Left kidney (tissue), 8 donors: ENCODE data around the gene GPAT3. TPM values are rescaled to one million over a fixed set of nuclear protein-coding genes. Genes with fewer than 3 reads are reported as not detected.
A peak's percentile ranks its signal among the peaks of the same experiment; 100 is the strongest.
"Not testable (repeated sequence)": the region's sequence is repeated elsewhere in the genome, so short reads cannot be mapped to it uniquely, and the experiment has no call there.

Source experiments
- DNase-seq: peaks from one replicate; pipeline ENCODE4 v3.0.0-alpha.2; 2013
- long read RNA-seq, 8 donors: transcript quantifications; one replicate each; lab custom pipeline, GENCODE V29; 2026
- polyA plus RNA-seq: library from polyadenylated mRNA; unstranded; fragments of 120-200 nt; gene quantifications from one replicate; pipeline ENCODE4 v1.2.1, GENCODE V29; 2013; ENCODE audit not compliant: insufficient read length

GPAT3 gene
- 14.5 TPM for polyA plus RNA-seq
- long read RNA-seq, donor 1, partial matches to known transcripts, result 0 of 2 reads
- long read RNA-seq, donor 1, other reads (novel, unspliced or antisense), result 0 of 2 reads
- long read RNA-seq, donor 2, partial matches to known transcripts, result 0 of 4 reads
- long read RNA-seq, donor 2, other reads (novel, unspliced or antisense), result 0 of 4 reads
- long read RNA-seq, donor 3, result 0 reads
- long read RNA-seq, donor 4, partial matches to known transcripts, result 0 of 1 reads
- long read RNA-seq, donor 4, other reads (novel, unspliced or antisense), result 0 of 1 reads
- long read RNA-seq, donor 5, partial matches to known transcripts, result 0 of 3 reads
- long read RNA-seq, donor 5, other reads (novel, unspliced or antisense), result 0 of 3 reads
- long read RNA-seq, donor 6, partial matches to known transcripts, result 0 of 3 reads
- long read RNA-seq, donor 6, other reads (novel, unspliced or antisense), result 0 of 3 reads
- long read RNA-seq, donor 7, partial matches to known transcripts, result 0 of 4 reads
- long read RNA-seq, donor 7, other reads (novel, unspliced or antisense), result 0 of 4 reads
- long read RNA-seq, donor 8, result 0 reads

- DNase-seq, result peak; percentile 36
These were observed at the start of gene GPAT3 for GRCh38 chr4:83535520-83536361. GPAT3 (plus strand) TSS chr4:83536108; CDS start chr4:83536623, 515 bp downstream.

GRCh38 chr4:83486457-83487129 is 49.3 kb upstream of the GPAT3 start:
- no peak for DNase-seq

- DNase-seq, result no peak
These were observed 46.1 kb upstream of the GPAT3 start for GRCh38 chr4:83489711-83490326.

DNA sequence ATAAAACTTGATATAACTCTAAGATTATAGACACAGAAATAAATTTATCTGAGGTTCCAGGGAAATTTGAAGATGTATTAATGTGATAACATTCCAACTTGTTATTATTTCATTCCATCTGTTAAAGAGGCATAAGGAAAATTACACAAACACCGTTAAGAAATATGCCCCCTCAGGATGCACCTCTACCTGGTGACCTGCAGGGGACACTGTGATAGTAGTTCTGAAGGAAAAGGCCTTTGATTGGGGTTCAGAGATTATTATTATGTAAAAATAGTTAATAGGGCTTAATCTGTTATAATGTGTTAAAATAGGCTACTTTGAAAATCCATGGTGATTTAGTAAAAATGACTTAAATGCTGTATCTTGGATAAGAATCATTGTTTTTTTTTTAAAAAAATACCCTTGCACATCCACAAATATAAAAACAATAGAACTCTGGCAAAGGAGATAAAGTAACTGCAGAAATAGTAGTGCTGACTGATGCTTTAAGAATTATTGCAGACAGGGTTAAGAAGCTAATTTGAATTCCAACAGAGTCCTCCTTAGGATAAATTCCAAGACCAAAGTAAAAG is 44.9 kb upstream of the GPAT3 start:
- no peak for DNase-seq

DNA sequence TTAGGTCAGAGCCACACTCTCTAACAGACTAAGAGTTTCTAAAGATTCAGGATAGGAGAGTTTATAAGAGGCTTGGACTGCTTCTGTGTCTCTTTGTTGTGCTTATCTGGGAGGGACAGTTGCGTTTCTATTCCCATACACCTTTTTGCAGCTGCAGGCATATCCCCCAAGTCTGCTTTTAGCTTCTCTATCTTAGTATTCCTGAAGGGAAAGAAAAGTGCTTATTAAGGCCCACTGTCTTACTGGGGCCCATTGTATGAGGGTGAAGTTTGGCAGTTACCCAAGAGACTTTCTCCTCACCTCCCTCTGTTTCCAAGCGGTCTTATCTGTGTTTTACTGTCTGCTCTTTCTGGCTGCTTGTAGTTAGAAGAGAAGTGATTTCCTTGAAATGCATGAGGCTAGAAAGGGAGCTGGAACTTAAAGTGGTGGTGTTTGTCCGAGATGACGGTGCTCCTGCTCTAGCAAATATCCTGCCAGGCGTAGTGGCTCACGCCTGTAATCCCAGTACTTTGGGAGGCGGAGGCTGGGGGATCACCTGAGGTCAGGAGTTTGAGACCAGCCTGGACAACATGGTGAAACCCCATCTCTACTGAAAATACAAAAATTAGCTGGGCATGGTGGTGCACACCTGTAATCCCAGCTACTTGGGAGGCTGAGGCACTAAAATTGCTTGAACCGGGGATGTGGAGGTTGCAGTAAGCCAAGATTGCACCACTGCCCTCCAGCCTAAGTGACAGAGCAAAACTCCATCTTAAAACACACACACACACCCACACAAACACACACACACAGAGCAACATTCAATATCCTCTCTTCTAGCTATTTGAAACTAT is 39.6 kb upstream of the GPAT3 start:
- DNase-seq, result not testable (repeated sequence)

DNA sequence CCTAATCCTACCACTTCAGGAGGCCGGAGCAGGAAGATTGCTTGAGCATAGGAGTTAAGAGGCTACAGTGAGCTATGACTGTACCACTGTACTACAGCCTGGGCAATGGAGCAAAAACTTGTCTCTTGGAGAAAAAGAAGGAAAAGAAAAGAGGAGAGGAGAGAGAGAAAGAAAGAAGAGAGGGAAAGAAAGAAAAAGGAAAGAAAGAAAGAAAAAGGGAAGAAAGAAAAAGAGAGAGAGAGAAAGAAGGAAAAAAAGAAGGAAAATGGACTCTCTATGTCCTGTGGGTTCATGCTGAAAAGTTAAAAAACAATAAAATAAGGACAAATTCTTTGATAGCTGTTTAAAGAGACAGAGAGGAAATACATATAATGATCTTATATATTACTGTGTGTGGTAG is 37.7 kb upstream of the GPAT3 start:
- DNase-seq, result no peak

GRCh38 chr4:83501671-83502070 is 34.2 kb upstream of the GPAT3 start:
- not testable (repeated sequence) for DNase-seq

- no peak for DNase-seq
These were observed 31.9 kb upstream of the GPAT3 start for GRCh38 chr4:83503974-83504373.

GRCh38 chr4:83504503-83504902 is 31.4 kb upstream of the GPAT3 start:
- DNase-seq, result no peak

- no peak for DNase-seq
These were observed 30.9 kb upstream of the GPAT3 start for GRCh38 chr4:83504996-83505395.

- DNase-seq, result not testable (repeated sequence)
These were observed 26.7 kb upstream of the GPAT3 start for GRCh38 chr4:83509156-83509585.

DNA sequence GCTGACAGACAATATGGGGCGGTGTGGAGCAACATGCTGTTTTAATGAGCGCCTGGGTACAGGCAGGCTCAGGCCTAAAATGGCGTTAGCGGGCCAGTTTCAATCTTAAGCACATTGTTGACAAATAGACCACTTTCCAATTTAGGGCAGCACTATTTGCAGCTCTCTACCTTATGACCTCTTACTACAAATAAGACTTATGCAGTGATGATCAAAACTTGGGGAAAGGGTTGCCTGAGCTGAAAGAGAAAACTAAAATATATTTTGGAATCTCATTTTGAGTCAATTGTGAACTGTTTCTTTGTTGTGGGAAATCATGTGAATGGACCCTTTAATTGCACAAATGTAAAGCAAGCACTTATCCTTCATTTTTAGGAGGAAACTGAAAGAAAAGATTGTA is 25.5 kb upstream of the GPAT3 start:
- DNase-seq, result no peak

GRCh38 chr4:83516042-83516772 is 19.7 kb upstream of the GPAT3 start:
- no peak for DNase-seq

- DNase-seq, result no peak
These were observed 13.7 kb upstream of the GPAT3 start for GRCh38 chr4:83522239-83522638.

DNA sequence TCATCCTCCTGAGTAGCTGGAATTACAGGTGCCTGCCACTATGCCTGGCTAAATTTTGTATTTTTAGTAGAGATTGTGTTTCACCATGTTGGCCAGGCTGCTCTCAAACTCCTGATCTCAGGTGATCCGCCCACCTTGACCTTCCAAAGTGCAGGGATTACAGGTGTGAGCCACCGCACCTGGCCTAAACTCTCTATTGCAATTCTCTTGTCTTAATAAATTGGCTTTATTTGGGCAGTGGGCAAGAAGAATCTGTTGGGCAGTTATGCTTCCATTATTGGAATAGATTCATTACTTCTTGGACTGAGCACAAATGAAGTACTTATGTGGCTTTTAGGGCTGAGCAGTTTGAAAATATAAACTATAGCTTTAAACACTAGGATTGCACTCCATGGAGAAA is 8.2 kb upstream of the GPAT3 start:
- no peak for DNase-seq

GRCh38 chr4:83536362-83537272 is 709 bp downstream of the GPAT3 start:
- no peak for DNase-seq

DNA sequence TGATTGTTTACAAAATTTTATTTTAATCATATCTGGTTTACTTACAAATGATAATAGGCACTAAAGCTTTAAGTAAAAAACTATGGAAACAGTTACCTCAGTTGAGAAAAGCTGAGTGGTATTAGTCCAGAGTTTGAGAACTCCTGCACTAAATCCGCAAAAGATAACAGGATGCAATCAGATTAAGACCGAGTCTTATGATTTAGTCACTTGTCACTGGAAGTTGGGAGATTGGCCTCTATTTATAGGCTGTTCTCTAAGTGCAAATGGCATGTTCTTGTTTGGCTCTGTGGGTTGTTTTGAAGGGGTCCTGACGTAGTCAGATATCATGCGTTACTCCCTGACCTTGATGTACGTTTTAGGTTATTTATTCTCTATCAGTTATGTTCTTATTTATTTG is 6.3 kb downstream of the GPAT3 start:
- no peak for DNase-seq

DNA sequence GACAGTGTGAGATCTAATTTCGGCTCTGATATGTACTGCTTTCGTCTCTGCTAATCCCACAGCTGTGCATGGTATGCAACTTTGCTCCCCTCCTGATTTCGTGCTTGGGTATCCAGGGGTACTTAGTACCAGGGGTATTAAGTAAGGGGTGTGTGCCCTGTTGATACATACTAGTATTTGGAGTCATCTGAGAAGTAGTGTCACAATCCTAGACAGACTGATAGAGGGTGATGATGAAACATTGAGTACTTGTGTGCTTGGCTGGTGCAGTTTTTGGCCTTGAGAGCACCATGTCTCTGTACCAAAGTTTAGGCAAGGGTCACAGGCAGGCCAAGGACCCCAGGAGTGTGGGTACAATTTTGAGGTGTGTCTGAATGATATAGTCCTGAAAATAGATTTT is 10.9 kb downstream of the GPAT3 start:
- no peak for DNase-seq
